Measurements from ENCODE around the gene MARVELD1.
A peak's percentile ranks its signal among the peaks of the same experiment; 100 is the strongest.
"Not testable (repeated sequence)": the region's sequence is repeated elsewhere in the genome, so short reads cannot be mapped to it uniquely, and the experiment has no call there.

MARVELD1 gene

GRCh38 chr10:97713339-97713825 is at the start of gene MARVELD1:
TSS of gene MARVELD1 (plus strand) at chr10:97713730. CDS start at chr10:97713877, 147 bp downstream.
- DNase-seq: no peak

- DNase-seq: no peak
Observed at GRCh38 chr10:97664282-97664850, 49.2 kb upstream of the MARVELD1 start.

GRCh38 chr10:97666992-97667391 is 46.5 kb upstream of the MARVELD1 start:
- DNase-seq: no peak

- DNase-seq: no peak
Observed at GRCh38 chr10:97667463-97667862, 46.1 kb upstream of the MARVELD1 start.

GRCh38 chr10:97669571-97669970 is 44.0 kb upstream of the MARVELD1 start:
- no peak for DNase-seq

- DNase-seq: no peak
Observed at GRCh38 chr10:97673736-97674525, 39.6 kb upstream of the MARVELD1 start.

- no peak for DNase-seq
Observed at GRCh38 chr10:97675222-97675621, 38.3 kb upstream of the MARVELD1 start.

GRCh38 chr10:97676770-97677581 is 36.6 kb upstream of the MARVELD1 start:
- peak; percentile 61 for DNase-seq

- DNase-seq: no peak
Observed at GRCh38 chr10:97679594-97679993, 33.9 kb upstream of the MARVELD1 start.

GRCh38 chr10:97682042-97682441 is 31.5 kb upstream of the MARVELD1 start:
- no peak for DNase-seq

- DNase-seq: no peak
Observed at GRCh38 chr10:97683556-97684367, 29.8 kb upstream of the MARVELD1 start.

GRCh38 chr10:97684368-97684713 is 29.2 kb upstream of the MARVELD1 start:
- DNase-seq: not testable (repeated sequence)

- DNase-seq: no peak
Observed at GRCh38 chr10:97684866-97685394, 28.6 kb upstream of the MARVELD1 start.

GRCh38 chr10:97685395-97685958 is 28.1 kb upstream of the MARVELD1 start:
- DNase-seq: no peak

GRCh38 chr10:97686301-97686961 is 27.1 kb upstream of the MARVELD1 start:
- peak; percentile 42 for DNase-seq

- peak; percentile 96 for DNase-seq
Observed at GRCh38 chr10:97686962-97687784, 26.4 kb upstream of the MARVELD1 start, which contains the start of gene AVPI1. TSS of gene AVPI1 (minus strand) at chr10:97687241. CDS start at chr10:97679905, 7,336 bp downstream.

- no peak for DNase-seq
Observed at GRCh38 chr10:97687785-97688781, 25.4 kb upstream of the MARVELD1 start.

GRCh38 chr10:97689559-97690020 is 23.9 kb upstream of the MARVELD1 start:
- no peak for DNase-seq

GRCh38 chr10:97690133-97690532 is 23.4 kb upstream of the MARVELD1 start:
- DNase-seq: no peak

Measured in CD4-positive, alpha-beta T cell treated with Interleukin-21 for 1 hour (primary cell).